Prostate gland (tissue), 2 donors: ENCODE results near the gene C1orf198.

Source experiments
- POLR2A ChIP-seq: fragments of 450-650 bp; IDR thresholded peaks from one replicate; pipeline ENCODE4 v1.6.1; 2016; ENCODE audit warnings: antibody characterized with exemption, mild to moderate bottlenecking
- POLR2AphosphoS5 ChIP-seq: sonication (generic); formaldehyde crosslinking; IDR thresholded peaks from one replicate; pipeline ENCODE4 v1.6.1; 2017; ENCODE audit warnings: antibody characterized with exemption
- TF ChIP-seq, protein P1 (sequence below), 4 experiments: fragments of 200-600 bp in 2 of 4; fragments of 450-650 bp in 2 of 4; sonication (generic) in 2 of 4; IDR thresholded peaks; 1 replicate in 3 of 4; 2 replicates in 1 of 4; pipeline ENCODE4 v1.5.1; 2016 to 2019; ENCODE audit warnings: antibody characterized with exemption in 4 of 4, mild to moderate bottlenecking in 2 of 4, moderate library complexity in 2 of 4

DNA sequence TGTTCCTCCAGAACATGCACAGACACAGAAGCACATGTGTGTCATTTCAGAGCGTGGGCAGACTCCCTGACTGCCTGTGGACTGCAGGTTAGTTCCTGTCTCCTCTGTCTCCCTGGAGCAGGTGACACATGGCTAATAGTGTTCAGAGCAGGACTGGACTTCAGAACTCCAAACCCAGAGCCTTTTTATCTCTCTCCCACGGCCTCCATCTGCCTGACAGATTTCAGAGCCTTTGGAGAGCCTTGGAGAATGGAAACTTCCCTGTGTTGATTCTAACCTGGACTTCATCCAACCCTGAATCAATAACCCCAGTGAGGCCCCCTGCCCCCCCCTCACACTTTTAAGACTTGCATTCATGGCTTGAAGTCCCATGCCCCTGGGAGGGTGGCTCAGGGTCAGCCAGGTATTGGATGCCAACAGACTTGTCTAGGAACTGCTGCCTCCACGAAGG, 44.4 kb downstream of the C1orf198 start:
- TF ChIP-seq, protein P1, sequence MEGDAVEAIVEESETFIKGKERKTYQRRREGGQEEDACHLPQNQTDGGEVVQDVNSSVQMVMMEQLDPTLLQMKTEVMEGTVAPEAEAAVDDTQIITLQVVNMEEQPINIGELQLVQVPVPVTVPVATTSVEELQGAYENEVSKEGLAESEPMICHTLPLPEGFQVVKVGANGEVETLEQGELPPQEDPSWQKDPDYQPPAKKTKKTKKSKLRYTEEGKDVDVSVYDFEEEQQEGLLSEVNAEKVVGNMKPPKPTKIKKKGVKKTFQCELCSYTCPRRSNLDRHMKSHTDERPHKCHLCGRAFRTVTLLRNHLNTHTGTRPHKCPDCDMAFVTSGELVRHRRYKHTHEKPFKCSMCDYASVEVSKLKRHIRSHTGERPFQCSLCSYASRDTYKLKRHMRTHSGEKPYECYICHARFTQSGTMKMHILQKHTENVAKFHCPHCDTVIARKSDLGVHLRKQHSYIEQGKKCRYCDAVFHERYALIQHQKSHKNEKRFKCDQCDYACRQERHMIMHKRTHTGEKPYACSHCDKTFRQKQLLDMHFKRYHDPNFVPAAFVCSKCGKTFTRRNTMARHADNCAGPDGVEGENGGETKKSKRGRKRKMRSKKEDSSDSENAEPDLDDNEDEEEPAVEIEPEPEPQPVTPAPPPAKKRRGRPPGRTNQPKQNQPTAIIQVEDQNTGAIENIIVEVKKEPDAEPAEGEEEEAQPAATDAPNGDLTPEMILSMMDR (IDR thresholded peaks at IDR 0.05) = no peak
- TF ChIP-seq POLR2AphosphoS5 (no peak), POLR2A (no peak)
